CD14-positive monocyte (primary cell): Measurements from ENCODE around the gene FEZF1. TPM values are rescaled to one million over a fixed set of nuclear protein-coding genes. Genes with fewer than 3 reads are reported as not detected.
A peak's percentile ranks its signal among the peaks of the same experiment; 100 is the strongest.

Experiments used
- DNase-seq, 3 donors: peaks; one replicate each; pipeline ENCODE4 v3.0.0-alpha.2; 2011 to 2022
- H2AFZ ChIP-seq: 2 replicates; pipeline ENCODE4 v1.6.0; 2012; ENCODE audit warnings: mild to moderate bottlenecking, low read depth, low read length, inconsistent platforms; ENCODE audit not compliant: insufficient read depth, poor library complexity, severe bottlenecking
- H3K27ac ChIP-seq, 2 donors: 1 replicate in 1 of 2; 2 replicates in 1 of 2; pipeline ENCODE4 v1.5.1; 2012 to 2013; ENCODE audit warnings: low read length in 2 of 2, control low read depth in 1 of 2, inconsistent platforms in 1 of 2, low read depth in 1 of 2, mild to moderate bottlenecking in 1 of 2
- H3K27me3 ChIP-seq, 2 donors: one replicate each; pipeline versions ENCODE4 v1.6.0 to v1.6.1; 2011 to 2013; ENCODE audit warnings: low read length in 2 of 2; ENCODE audit not compliant: control insufficient read depth in 2 of 2, insufficient read depth in 2 of 2
- H3K36me3 ChIP-seq, 2 donors: replicated peaks in 1 of 2; 1 replicate in 1 of 2; 2 replicates in 1 of 2; pipeline versions ENCODE4 v1.5.1 to v1.6.1; 2012 to 2013; ENCODE audit warnings: low read length in 2 of 2, control low read depth in 1 of 2, inconsistent platforms in 1 of 2, mild to moderate bottlenecking in 1 of 2; ENCODE audit not compliant: insufficient read depth in 2 of 2, control insufficient read depth in 1 of 2
- H3K4me1 ChIP-seq, 2 donors: 1 replicate in 1 of 2; 2 replicates in 1 of 2; pipeline versions ENCODE4 v1.5.1 to v1.6.1; 2012 to 2013; ENCODE audit warnings: low read length in 2 of 2, control low read depth in 1 of 2, inconsistent platforms in 1 of 2, mild to moderate bottlenecking in 1 of 2, moderate library complexity in 1 of 2; ENCODE audit not compliant: insufficient read depth in 2 of 2, control insufficient read depth in 1 of 2
- H3K4me2 ChIP-seq: replicated peaks from 2 replicates; pipeline ENCODE3; 2012; ENCODE audit warnings: low read length, moderate library complexity, mild to moderate bottlenecking; ENCODE audit not compliant: poor library complexity, severe bottlenecking; ENCODE audit errors: extremely low read depth
- H3K4me3 ChIP-seq, 3 experiments: fragments of 200-600 bp in 1 of 3; sonication (generic) in 1 of 3; replicated peaks in 1 of 3; 1 replicate in 2 of 3; 2 replicates in 1 of 3; pipeline ENCODE4 v1.5.1; 2011 to 2013; ENCODE audit warnings: low read length in 3 of 3, mild to moderate bottlenecking in 3 of 3, control low read depth in 2 of 3, low read depth in 2 of 3, inconsistent platforms in 1 of 3, moderate library complexity in 1 of 3
- H3K79me2 ChIP-seq: 2 replicates; pipeline ENCODE4 v1.6.0; 2012; ENCODE audit warnings: mild to moderate bottlenecking, control low read depth, inconsistent platforms, low read length, moderate library complexity; ENCODE audit not compliant: insufficient read depth
- H3K9ac ChIP-seq: 2 replicates; pipeline ENCODE4 v1.6.0; 2017; ENCODE audit warnings: low read length, mild to moderate bottlenecking; ENCODE audit not compliant: insufficient read depth, poor library complexity, severe bottlenecking
- H3K9me3 ChIP-seq, 2 donors: replicated peaks in 1 of 2; 1 replicate in 1 of 2; 2 replicates in 1 of 2; pipeline versions ENCODE4 v1.5.1 to v1.6.1; 2012 to 2013; ENCODE audit warnings: low read length in 2 of 2, control low read depth in 1 of 2; ENCODE audit not compliant: control insufficient read depth in 1 of 2, insufficient read depth in 1 of 2
- H4K20me1 ChIP-seq: 2 replicates; pipeline ENCODE4 v1.6.0; 2012; ENCODE audit warnings: mild to moderate bottlenecking, low read length, control low read depth, moderate library complexity; ENCODE audit not compliant: insufficient read depth
- H3K27ac Mint-ChIP-seq, 7 donors: one replicate each; pipeline ENCODE4 v1.8.0; 2020; ENCODE audit warnings: mild to moderate bottlenecking in 7 of 7, mixed read lengths in 7 of 7, moderate library complexity in 6 of 7, inconsistent platforms in 2 of 7
- H3K27me3 Mint-ChIP-seq, 3 donors: one replicate each; pipeline ENCODE4 v1.8.0; 2021 to 2022; ENCODE audit warnings: low read depth in 3 of 3, mild to moderate bottlenecking in 3 of 3, mixed read lengths in 3 of 3, moderate library complexity in 3 of 3, inconsistent platforms in 1 of 3
- H3K36me3 Mint-ChIP-seq, 2 donors: one replicate each; pipeline ENCODE4 v1.8.0; 2020; ENCODE audit warnings: mixed read lengths in 2 of 2, inconsistent platforms in 1 of 2, mild to moderate bottlenecking in 1 of 2
- H3K4me1 Mint-ChIP-seq: one replicate; pipeline ENCODE4 v1.8.0; 2020; ENCODE audit warnings: mild to moderate bottlenecking, mixed read lengths
- H3K4me3 Mint-ChIP-seq, 2 donors: one replicate each; pipeline ENCODE4 v1.8.0; 2020; ENCODE audit warnings: mild to moderate bottlenecking in 2 of 2, mixed read lengths in 2 of 2, moderate library complexity in 1 of 2
- H3K9me3 Mint-ChIP-seq, 7 donors: one replicate each; pipeline ENCODE4 v1.8.0; 2020 to 2022; ENCODE audit warnings: mixed read lengths in 7 of 7, mild to moderate bottlenecking in 6 of 7, moderate library complexity in 6 of 7, inconsistent platforms in 2 of 7
- CTCF ChIP-seq: fragments of 200-600 bp; IDR thresholded peaks from one replicate; pipeline ENCODE4 v1.8.0; 2022; ENCODE audit warnings: antibody characterized with exemption, mild to moderate bottlenecking
- WGBS: methylation state at CpG from one replicate; pipeline ENCODE4 v1.1.5; 2013; ENCODE audit warnings: missing lambda C conversion rate; ENCODE audit not compliant: insufficient coverage; 5-methylcytosine and 5-hydroxymethylcytosine counted together
- intact Hi-C, 2 donors: fragments of 100-400 bp; cut with micrococcal nuclease; formaldehyde crosslinking; loops; one replicate each; pipeline versions ENCODE4 v1.15.0 to v1.15.1; 2023
- polyA plus RNA-seq, 3 donors: library from polyadenylated mRNA; depleted of rRNA in 1 of 3; unstranded in 2 of 3; stranded (reverse) in 1 of 3; fragments of 300-500 nt in 2 of 3; fragments of >200 nt in 1 of 3; fragmentation: Illumina TruSeq in 2 of 3; gene quantifications; 1 replicate in 2 of 3; 2 replicates in 1 of 3; pipeline ENCODE4 v1.2.3, GENCODE V29; 2012 to 2021

Gene FEZF1
- polyA plus RNA-seq, 3 donors, result not detected

DNA sequence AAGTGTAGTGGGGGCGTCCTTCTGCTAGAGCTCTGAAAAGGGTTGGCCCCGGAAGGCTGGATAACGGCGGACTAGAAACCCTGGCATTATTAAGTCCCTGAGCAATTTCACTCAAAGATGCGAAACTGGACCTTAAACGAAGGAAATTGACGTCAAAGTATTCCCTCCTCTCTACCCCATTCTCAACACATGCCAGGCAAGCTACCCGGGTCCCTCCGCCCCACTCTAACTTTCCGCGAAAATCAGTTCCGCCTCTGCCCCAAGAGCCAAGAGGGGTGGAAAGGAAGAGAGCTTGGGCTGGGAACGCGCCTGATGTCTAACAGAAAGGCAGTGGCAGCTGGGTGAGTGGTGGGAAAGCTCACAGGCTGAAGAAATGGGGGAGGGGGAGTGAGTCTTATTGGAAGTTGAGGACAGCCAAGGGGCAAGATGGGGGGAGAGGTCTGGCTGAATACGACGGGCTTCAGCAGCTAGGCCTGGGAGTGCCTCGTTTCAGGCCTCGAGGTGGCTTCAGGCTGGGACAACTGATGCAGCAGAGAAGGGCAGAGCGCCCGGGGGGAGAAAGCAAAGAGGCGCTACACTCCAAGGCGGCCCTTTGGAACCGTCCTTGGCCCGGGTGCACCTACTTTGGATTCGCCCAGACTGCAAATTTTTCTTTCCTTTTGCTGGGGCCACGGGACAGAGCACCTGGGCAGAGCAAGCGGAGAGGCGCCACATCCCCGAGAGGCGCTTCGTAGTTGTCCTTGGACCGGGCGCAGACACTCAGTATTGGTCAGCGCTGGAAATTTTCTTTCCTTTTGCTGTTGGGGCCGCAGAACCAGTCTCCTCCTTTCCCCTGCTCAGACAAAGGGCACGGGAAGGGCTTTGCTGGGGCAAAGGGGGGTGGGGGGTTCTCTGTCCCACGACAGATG, 2.0 kb upstream of the FEZF1 start:
- Histone ChIP-seq H3K9ac (no peak overlapping the region), H3K27me3 (peaks cover 83 to 100% of the 10 kb centered on the region in 2 donors), H3K27ac (no peak overlapping the region), H2AFZ (no peak overlapping the region), H3K4me3 (no peak overlapping the region), H3K79me2 (no peaks in the 10 kb centered on the region), H3K4me2 (no peak overlapping the region), H4K20me1 (no peaks in the 10 kb centered on the region), H3K9me3 (peaks cover 3 to 54% of the 10 kb centered on the region in 2 donors), H3K36me3 (no peaks in the 10 kb centered on the region), H3K4me1 (no peaks in the 10 kb centered on the region)
- Mint-ChIP-seq H3K4me1 (peaks cover 5% of the 10 kb centered on the region), H3K27ac (peak overlapping the region in 1 of 7 donors; percentile 53), H3K36me3 (peaks cover 0 to 4% of the 10 kb centered on the region in 2 donors), H3K27me3 (peaks cover 91 to 94% (median 93%) of the 10 kb centered on the region in 3 donors), H3K9me3 (peaks cover 7 to 47% (median 26%) of the 10 kb centered on the region in 7 donors), H3K4me3 (peak overlapping the region in 1 of 2 donors; percentile 79)
- intact Hi-C loops, result no loop called here
- no peak for TF ChIP-seq CTCF
- WGBS, result 13% methylated on average over 29 of the region's 37 CpGs
- no peak for DNase-seq

DNA sequence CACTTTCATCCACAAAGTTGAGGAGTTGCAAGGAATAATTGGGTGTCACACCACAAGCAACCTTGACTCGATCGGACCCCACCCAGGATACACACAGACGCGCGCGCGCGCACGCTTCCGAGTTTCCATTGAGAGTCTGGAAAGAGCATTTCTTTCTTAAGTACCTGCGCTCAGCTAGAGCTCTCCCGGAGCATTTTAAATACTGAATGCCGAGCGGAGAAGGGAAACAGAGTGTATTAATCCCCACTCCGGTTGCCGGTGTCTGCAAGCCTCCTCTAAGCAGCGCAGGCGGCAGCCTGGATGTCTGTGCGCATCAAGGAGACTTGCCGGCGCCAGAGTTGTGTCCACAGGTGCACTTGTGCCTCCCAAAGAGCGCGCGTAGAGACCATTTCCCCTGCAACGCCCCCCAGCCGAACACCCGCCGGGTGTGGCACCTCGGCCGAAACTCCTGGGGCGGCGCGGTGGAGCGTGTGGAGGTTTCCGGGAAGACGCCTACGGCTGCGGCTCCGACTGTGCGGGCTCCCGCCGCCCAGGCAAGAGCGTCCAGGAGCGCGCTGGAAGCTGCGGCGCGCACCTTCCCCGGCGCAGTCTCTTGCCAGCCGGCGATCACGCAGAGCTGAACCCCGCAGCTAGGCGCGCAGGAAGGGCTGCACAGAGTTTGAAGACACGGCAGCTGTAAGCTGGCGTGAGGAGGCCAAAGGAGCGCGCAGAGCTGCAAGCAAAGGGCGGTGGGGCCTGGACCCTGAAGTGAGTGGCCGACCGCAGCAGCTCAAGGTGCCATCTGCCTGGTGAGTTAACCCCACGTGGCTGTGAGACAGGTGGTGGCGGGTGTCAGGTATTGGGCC, 1.1 kb upstream of the FEZF1 start:
- Histone ChIP-seq H3K36me3 (no peaks in the 10 kb centered on the region), H3K27me3 (peaks cover 82 to 100% of the 10 kb centered on the region in 2 donors), H3K9me3 (peaks cover 0 to 47% of the 10 kb centered on the region in 2 donors), H3K4me1 (no peaks in the 10 kb centered on the region), H3K4me3 (no peak overlapping the region), H3K4me2 (no peak overlapping the region), H3K9ac (no peak overlapping the region), H2AFZ (no peak overlapping the region), H3K79me2 (no peaks in the 10 kb centered on the region), H4K20me1 (no peaks in the 10 kb centered on the region), H3K27ac (no peak overlapping the region)
- intact Hi-C loops, result no loop called here
- WGBS, result 2% methylated on average over 65 of the region's 65 CpGs
- H3K4me1 Mint-ChIP-seq, result peaks cover 1% of the 10 kb centered on the region
- H3K27ac Mint-ChIP-seq, result no peak overlapping the region
- H3K27me3 Mint-ChIP-seq, result peaks cover 91 to 94% (median 93%) of the 10 kb centered on the region in 3 donors
- H3K9me3 Mint-ChIP-seq, result peaks cover 4 to 42% (median 26%) of the 10 kb centered on the region in 7 donors
- no peak for DNase-seq
- H3K36me3 Mint-ChIP-seq, result no peaks in the 10 kb centered on the region
- H3K4me3 Mint-ChIP-seq, result peak overlapping the region in 1 of 2 donors; percentile 79
- TF ChIP-seq CTCF, result no peak
